Dendritic cell treated with granulocyte-macrophage colony-stimulating factor and Interleukin-4, amounts not matched to agents 40 ng/mL and 50 ng/mL, for 4 days (primary cell): ENCODE results near the gene PNCK.
A peak's percentile ranks its signal among the peaks of the same experiment; 100 is the strongest.
"Not testable (repeated sequence)": the region's sequence is repeated elsewhere in the genome, so short reads cannot be mapped to it uniquely, and the experiment has no call there.

Experiments
- H3K27ac Mint-ChIP-seq: one replicate; pipeline ENCODE4 v1.8.0; 2022; ENCODE audit warnings: mild to moderate bottlenecking, mixed read lengths
- H3K27me3 Mint-ChIP-seq: one replicate; pipeline ENCODE4 v1.8.0; 2022; ENCODE audit warnings: mild to moderate bottlenecking, mixed read lengths
- H3K36me3 Mint-ChIP-seq: one replicate; pipeline ENCODE4 v1.8.0; 2022; ENCODE audit warnings: low read depth, mixed read lengths
- H3K4me1 Mint-ChIP-seq: one replicate; pipeline ENCODE4 v1.8.0; 2022; ENCODE audit warnings: low read depth, mixed read lengths
- H3K4me3 Mint-ChIP-seq: one replicate; pipeline ENCODE4 v1.8.0; 2022; ENCODE audit warnings: mild to moderate bottlenecking, moderate library complexity, mixed read lengths
- H3K9me3 Mint-ChIP-seq: one replicate; pipeline ENCODE4 v1.8.0; 2022; ENCODE audit warnings: mixed read lengths
- intact Hi-C: fragments of 100-400 bp; cut with micrococcal nuclease; formaldehyde crosslinking; loops from one replicate; pipeline ENCODE4 v1.15.0; 2022

PNCK gene

DNA sequence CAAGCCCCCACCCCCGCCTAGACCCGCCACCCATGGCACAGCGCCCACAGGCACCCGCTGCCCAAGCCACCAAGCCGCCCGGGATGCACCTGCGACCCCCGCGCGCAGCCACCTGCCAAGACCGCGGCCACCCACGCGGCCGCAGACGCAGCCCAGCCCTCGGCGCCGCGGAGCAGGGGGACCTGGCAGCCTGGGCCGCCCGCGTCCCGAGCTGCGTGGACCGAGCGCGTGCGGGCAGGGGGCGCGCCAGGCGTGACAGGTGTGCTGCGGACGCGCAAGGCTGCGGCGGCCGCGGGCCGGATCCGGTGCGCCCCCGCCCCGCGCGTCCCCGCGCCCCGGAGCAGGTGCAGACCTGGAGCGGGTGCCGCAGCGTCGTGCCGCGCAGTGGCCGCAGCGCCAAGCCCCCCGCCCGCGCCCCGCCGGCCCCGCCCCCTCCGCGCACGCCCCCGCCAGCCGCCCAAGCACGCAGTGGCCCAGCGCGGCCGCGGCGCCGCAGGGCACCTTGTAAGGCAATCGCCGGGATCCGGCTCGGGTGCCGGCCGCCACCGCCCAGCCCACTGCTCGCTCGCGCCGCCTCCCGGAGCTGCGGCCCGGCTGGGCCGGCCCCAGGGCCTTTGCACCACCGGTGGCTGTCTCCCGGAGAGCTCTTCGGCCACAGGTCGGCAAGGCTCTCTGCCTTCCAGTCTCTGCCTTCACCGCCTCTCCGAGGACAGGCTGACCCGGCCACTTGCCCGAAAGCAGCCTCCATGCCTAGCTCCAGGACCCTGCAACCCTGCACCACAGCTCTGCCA, at the start of gene PNCK:
TSS of gene PNCK (minus strand) at position 386 of the 791 bp plus-strand sequence. CDS start 737 bp downstream, outside the sequence.
- Mint-ChIP-seq H3K4me1 (no peaks in the 10 kb centered on the region), H3K9me3 (no peaks in the 10 kb centered on the region), H3K36me3 (no peaks in the 10 kb centered on the region), H3K27me3 (peaks cover 60% of the 10 kb centered on the region), H3K4me3 (no peak within 1 kb of the TSS), H3K27ac (no peak within 1 kb of the TSS)
- intact Hi-C loops = no loop called here

DNA sequence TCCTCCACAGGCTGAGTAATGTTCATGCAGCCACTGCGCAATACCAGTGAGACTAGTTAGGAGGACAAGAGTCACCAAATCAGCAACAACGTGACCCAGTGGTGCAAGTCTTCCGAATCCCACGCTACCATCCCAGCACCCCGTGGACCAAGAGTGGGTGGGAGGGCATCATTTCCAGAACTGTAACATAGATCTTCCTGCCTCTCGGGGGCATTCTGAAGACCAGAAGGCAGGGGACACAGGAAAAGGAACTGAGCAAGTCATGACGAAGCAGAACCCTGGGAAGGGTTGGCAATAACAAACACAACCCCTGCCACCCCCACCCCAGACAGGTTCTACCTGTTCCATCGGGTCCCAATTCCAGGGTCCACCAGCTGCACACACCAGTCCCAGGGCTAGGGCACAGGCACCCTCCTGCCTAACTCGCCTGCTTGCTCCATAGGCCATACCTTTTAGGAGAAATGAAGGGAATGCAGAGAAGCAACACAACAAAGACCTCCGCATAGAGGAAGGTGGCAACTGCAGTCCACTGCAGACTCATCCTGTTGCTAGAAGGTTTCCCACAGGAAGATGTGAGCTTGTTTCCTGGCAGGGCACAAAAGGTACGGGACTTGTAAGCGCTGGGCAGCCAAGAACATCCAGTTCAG, 49.2 kb upstream of the PNCK start:
- Mint-ChIP-seq H3K36me3 (peaks cover 61% of the 10 kb centered on the region), H3K4me1 (peaks cover 24% of the 10 kb centered on the region), H3K27ac (peak overlapping the region; percentile 92), H3K9me3 (no peaks in the 10 kb centered on the region), H3K4me3 (peak overlapping the region; percentile 92), H3K27me3 (no peaks in the 10 kb centered on the region)
- intact Hi-C loops = no loop called here

DNA sequence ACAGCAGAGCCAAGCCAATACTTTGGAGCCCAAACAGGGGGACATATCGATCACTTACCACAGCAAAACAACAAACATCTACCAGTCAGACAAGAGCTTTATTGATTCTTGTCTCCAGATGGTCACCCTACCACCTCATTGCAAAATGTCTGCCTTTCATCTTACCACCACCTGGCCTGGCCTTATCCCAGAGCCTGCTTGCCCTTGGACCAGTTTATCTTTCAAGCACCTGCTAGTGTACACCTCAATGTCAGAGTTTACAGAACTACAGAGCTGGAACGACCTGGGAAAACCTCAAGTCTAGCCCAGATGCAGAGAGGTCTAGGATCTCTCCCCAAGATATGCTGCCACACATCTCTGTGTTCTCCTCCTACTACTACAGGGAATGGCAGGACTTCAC, 46.1 kb upstream of the PNCK start:
- Mint-ChIP-seq H3K27ac (no peak overlapping the region), H3K27me3 (no peaks in the 10 kb centered on the region), H3K9me3 (no peaks in the 10 kb centered on the region), H3K4me1 (peaks cover 23% of the 10 kb centered on the region), H3K36me3 (peaks cover 82% of the 10 kb centered on the region), H3K4me3 (no peak overlapping the region)
- intact Hi-C loops = no loop called here

DNA sequence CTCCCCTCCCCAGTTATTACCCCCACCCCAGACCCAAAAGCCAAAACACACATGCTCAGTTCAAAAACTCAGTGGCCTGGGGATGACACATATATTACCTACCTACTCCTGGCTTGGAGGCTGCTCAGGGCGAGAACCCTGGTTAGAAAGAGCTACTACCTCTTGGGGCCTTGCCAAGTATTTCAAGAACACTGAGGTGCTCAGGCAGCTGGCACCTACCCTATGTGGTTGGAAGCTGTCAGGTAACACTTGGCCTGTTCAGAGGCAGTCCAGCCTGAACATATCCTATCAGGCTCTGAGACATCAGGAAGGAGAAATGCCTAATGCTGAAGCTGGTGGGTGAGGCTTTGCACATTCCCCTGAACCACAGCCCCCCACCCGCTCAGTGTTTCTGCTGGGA, 45.6 kb upstream of the PNCK start:
- Mint-ChIP-seq H3K4me1 (peaks cover 23% of the 10 kb centered on the region), H3K27me3 (no peaks in the 10 kb centered on the region), H3K27ac (no peak overlapping the region), H3K4me3 (no peak overlapping the region), H3K9me3 (no peaks in the 10 kb centered on the region), H3K36me3 (peaks cover 84% of the 10 kb centered on the region)
- intact Hi-C loops = no loop called here

DNA sequence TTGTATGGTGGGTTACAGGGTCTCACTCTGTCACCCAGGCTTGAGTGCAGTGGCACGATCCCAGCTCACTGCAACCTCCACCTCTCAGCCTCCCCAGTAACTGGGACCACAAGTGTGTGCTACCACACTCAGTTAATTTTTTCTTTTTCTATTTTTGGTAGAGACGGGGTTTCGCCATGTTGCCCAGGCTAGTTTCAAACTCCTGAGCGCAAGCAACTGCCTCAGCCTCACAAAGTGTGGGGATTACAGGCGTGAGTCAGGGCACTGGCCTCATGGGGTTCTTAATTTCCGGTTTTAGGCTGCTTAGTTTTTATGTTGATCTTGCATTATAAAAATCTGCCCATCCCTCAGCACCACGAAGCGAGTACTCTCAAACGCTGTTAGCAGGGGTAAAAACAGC, 43.8 kb upstream of the PNCK start:
- H3K4me3 Mint-ChIP-seq = no peak overlapping the region
- no peaks in the 10 kb centered on the region for H3K9me3 Mint-ChIP-seq
- H3K36me3 Mint-ChIP-seq = peaks cover 87% of the 10 kb centered on the region
- H3K27ac Mint-ChIP-seq = no peak overlapping the region
- no peaks in the 10 kb centered on the region for H3K27me3 Mint-ChIP-seq
- H3K4me1 Mint-ChIP-seq = peaks cover 30% of the 10 kb centered on the region
- intact Hi-C loops = no loop called here

DNA sequence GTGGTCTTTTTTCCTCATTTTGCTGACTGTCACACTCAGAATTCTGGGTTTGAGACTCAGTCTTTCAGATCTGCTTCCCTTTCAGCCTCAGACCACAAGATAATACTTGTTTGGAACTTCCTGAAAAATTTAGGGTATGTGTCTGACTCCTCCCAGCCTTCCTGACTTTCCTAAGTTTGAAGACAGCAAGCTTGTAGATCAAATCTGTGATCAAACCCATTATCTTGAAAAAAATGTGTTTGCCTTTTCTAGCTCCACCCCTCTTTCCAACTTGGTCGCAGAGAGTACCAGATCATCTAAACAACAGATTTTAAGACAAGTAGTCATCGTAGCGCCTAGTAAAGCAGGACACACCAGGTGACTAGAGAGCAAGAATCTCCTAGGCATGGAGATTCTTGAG, 40.6 kb upstream of the PNCK start:
- intact Hi-C loops = no loop called here
- Mint-ChIP-seq H3K9me3 (no peaks in the 10 kb centered on the region), H3K36me3 (peaks cover 93% of the 10 kb centered on the region), H3K4me3 (no peak overlapping the region), H3K27ac (peak overlapping the region; percentile 62), H3K4me1 (peaks cover 44% of the 10 kb centered on the region), H3K27me3 (no peaks in the 10 kb centered on the region)

DNA sequence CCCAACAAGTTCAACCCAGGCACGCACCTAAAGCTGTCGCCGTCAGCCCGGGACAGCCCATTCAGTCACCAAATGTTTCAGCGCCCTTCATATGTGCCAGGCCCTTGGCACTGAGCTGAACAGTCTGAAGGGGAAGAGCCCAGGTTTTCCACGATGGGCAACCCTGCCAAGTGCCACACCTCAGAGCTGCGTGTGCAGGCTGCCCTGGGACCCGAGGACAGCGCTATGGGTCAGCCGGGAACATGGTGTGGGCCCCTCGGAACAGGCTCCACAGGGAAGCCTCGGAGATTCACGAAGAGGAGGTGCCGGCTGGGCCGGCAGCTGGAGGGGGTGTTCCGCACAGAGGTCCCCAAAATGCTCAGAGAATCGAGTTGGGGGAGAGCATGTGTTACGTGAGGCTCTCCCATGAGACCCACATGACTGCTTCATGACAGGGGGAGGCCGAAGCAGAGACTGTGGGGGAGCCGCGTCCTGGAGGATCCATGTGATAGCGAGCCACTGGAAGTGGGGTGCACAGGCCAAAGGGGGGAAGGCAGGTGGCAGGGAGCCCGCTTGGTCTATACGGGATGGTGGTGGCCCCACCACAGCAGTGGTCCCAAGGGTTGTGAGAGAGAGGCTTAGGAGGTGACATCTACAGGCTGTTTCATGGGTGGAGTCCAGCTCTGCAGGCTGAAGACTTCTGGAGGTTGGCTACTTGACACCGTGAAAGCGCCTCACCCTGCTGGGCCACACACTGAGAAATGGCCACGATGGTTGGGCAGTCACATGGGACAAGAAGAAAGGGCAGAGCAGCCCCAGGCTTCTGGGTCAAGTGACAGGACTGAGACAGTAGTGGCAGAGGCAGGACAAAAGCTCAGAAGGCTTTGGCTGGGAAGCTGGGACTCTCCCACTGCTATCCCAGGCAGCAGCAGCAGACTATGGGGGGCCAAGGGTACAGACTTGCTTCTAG, 36.4 kb upstream of the PNCK start:
- peak overlapping the region; percentile 43 for H3K27ac Mint-ChIP-seq
- H3K27me3 Mint-ChIP-seq = no peaks in the 10 kb centered on the region
- peaks cover 96% of the 10 kb centered on the region for H3K36me3 Mint-ChIP-seq
- intact Hi-C loops = no loop called here
- no peak overlapping the region for H3K4me3 Mint-ChIP-seq
- H3K4me1 Mint-ChIP-seq = peaks cover 60% of the 10 kb centered on the region
- no peaks in the 10 kb centered on the region for H3K9me3 Mint-ChIP-seq

DNA sequence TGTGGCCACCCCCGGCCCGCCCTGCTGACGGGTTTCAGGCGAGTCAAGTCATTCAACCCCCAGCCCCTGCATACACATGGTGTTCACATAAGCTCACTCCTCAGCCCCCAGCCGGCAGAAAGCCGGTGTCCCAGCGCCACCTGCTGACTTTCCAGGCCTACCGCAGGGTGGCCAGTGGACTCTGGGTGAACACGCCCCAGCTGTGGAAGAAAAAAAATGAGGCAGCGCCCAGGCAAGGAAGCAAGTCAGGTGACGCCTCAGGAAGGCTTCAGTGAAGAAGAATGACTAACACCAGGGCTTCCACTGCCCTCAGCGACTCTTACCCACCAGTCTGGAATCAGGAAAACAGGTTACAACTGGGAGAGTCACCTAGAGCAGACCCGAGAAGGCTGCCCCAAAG, 34.8 kb upstream of the PNCK start:
- H3K27ac Mint-ChIP-seq = peak overlapping the region; percentile 51

DNA sequence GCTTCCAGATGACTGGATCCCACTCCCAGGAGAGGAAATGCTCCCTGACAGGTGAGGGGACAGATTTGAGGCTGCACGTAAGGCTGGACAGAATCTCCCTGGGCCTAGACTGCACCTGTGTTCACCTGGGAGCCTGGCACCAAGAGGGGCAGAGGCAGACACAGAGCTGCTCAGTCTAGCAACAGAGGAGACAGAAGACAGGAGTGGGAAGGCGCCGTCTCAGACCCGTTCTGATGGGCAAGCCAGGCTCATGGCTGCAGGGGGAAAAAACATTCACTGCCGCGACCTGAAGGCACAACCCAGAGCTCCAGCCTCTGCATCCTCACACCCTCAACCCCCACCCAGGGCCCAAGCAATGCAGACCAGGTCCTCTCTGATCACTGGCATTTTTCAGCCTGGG, 33.8 kb upstream of the PNCK start:
- H3K9me3 Mint-ChIP-seq = no peaks in the 10 kb centered on the region
- H3K4me1 Mint-ChIP-seq = peaks cover 51% of the 10 kb centered on the region
- intact Hi-C loops = no loop called here
- H3K27me3 Mint-ChIP-seq = no peaks in the 10 kb centered on the region
- H3K36me3 Mint-ChIP-seq = peaks cover 96% of the 10 kb centered on the region
- H3K4me3 Mint-ChIP-seq = no peak overlapping the region
- H3K27ac Mint-ChIP-seq = no peak overlapping the region

More for the DNA sequence above, 34.8 kb upstream of the PNCK start:
- peaks cover 53% of the 10 kb centered on the region for H3K4me1 Mint-ChIP-seq
- peaks cover 96% of the 10 kb centered on the region for H3K36me3 Mint-ChIP-seq
- intact Hi-C loops = no loop called here
- H3K9me3 Mint-ChIP-seq = no peaks in the 10 kb centered on the region
- H3K27me3 Mint-ChIP-seq = no peaks in the 10 kb centered on the region
- no peak overlapping the region for H3K4me3 Mint-ChIP-seq

DNA sequence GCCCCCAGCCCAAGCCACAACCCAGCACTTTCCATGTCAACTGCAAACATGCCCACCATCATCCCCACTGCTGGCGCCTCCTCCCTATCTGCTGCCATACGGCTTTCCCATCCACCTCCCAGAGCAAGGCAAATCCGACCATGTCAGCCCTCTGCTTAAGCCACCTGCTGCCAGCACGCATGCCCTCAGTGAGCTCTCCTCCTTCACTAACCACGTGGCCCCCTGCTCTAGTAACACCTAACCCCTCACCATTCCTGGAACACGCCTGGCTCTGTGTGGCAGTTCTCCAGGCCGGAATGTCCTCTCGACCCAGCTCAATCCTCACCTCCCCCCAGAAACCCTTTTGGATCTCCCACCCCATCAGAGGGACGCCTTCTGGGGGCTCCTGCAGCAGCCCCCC, 33.2 kb upstream of the PNCK start:
- H3K36me3 Mint-ChIP-seq = peaks cover 96% of the 10 kb centered on the region
- H3K27ac Mint-ChIP-seq = peak overlapping the region; percentile 56
- H3K9me3 Mint-ChIP-seq = no peaks in the 10 kb centered on the region
- no peaks in the 10 kb centered on the region for H3K27me3 Mint-ChIP-seq
- intact Hi-C loops = no loop called here
- H3K4me3 Mint-ChIP-seq = no peak overlapping the region
- H3K4me1 Mint-ChIP-seq = peaks cover 51% of the 10 kb centered on the region

DNA sequence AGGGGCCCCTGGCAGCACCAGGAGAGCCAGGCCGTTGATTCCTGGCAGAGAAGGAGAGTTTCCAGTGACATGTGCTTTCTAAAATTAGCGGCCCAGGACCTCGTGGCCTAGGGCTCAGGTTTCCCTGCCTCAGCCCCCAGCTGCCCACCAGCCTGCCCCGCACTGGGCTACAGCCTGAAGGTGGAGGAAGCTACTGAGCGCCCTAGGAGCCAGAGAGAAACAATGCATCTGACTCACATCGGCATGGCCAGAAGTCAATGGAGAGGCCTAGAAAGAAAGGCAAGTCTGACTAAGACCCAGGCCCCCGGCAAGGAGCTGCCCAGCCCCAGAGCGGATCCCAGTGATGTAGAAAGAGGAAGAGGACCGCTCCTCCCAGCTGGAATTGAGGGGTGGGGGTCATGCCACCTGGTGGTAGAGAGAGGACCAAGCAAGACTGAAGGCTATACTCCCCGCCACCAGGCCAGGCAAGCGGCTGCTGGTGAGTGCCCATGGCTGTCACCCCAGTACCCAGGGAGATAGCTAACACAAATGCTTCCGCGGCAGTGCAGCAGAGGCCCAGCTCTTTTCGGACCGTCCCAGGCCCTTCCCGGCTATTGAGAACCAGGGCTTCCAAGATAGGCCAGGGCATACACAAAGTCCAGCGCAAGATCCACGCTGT, 31.9 kb upstream of the PNCK start:
- H3K27ac Mint-ChIP-seq = peak overlapping the region; percentile 56
- intact Hi-C loops, H3K4me3 Mint-ChIP-seq, H3K27me3 Mint-ChIP-seq, H3K9me3 Mint-ChIP-seq: not testable (repeated sequence)
- H3K36me3 Mint-ChIP-seq = peaks cover 96% of the 10 kb centered on the region
- peaks cover 47% of the 10 kb centered on the region for H3K4me1 Mint-ChIP-seq

DNA sequence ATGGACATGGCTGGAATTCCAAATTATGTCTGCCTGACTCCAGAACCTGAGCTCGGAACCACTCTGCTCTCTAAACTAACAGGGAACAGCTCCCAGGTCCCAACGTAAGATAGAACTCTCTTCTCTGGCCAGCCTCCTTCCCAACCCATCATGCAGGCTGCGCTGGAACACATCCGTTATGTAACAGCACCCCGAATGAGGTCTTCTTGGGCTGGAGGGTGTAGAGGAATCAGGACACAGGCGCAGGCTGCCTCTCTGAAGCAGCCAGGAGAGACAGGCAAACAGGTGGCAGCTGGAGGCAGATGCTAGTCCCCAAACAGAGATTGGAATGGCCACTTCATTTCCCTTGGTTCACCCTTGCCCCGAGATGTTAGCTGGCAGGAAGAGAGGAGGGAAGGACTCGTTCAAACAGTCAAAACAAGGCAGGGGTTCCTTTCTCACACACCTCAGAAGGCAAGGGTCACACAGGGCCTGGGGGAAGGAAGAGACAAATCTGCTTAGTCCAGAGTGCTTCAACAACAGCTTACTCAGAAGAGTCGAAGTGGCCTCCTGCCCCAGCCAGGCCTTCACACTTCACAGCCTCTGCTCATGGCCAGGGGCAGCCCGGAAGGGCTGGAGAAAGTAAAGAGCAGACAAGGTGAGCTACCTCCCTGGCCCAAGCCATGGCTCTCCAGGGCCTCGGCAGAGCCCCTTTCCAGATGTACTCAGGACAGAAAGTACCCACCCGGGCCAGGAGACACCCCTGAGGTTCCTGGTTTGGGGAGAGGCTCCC, 31.2 kb upstream of the PNCK start:
- peak overlapping the region; percentile 25 for H3K27ac Mint-ChIP-seq
- H3K4me3 Mint-ChIP-seq, H3K27me3 Mint-ChIP-seq, H3K9me3 Mint-ChIP-seq, intact Hi-C loops: not testable (repeated sequence)
- H3K36me3 Mint-ChIP-seq = peaks cover 96% of the 10 kb centered on the region
- H3K4me1 Mint-ChIP-seq = peaks cover 42% of the 10 kb centered on the region

DNA sequence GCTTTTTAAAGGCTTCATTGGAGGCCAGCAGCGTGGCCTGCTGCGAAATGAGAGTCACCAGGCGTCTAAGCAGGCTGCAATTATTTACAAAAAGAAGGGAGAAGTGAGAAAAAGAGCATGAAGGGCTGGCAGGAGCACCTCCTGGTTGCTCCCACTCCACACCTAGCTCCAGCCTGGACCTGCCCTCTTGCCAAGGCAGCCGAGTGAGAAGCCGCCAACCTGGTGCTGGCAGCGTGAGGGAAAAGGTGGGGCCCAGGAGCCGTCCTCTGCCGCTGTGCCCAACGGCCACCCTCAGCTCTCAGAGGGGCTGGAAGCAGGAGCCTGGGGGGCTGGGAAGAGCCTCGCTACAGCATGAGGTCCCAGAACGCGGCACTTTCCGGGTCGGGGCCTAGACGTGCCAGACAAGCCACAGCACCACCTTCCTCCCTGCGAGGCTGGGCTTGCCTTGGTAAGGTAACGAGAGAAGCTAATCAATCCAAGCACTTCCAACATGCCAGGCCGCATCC, 30.5 kb upstream of the PNCK start:
- no peak overlapping the region for H3K4me3 Mint-ChIP-seq
- no peaks in the 10 kb centered on the region for H3K9me3 Mint-ChIP-seq
- peaks cover 93% of the 10 kb centered on the region for H3K36me3 Mint-ChIP-seq
- intact Hi-C loops = no loop called here
- H3K27me3 Mint-ChIP-seq = no peaks in the 10 kb centered on the region
- H3K4me1 Mint-ChIP-seq = peaks cover 35% of the 10 kb centered on the region
- H3K27ac Mint-ChIP-seq = no peak overlapping the region
